ENCODE results near the gene SLC9A3. TPM values are rescaled to one million over a fixed set of nuclear protein-coding genes. Genes with fewer than 3 reads are reported as not detected.

SLC9A3 gene
- total RNA-seq, 1 experiment from 2014 or later = 2.5 TPM

GRCh38 chr5:545641-546375 is 21.6 kb upstream of the SLC9A3 start:
- no peak overlapping the region for H3K27ac ChIP-seq
- H3K9me3 ChIP-seq (replicated peaks) = no peaks in the 10 kb centered on the region
- no peaks in the 10 kb centered on the region for H3K27me3 ChIP-seq
- H3K4me3 ChIP-seq = no peak overlapping the region
- DNase-seq = no peak
- no peaks in the 10 kb centered on the region for H3K4me1 ChIP-seq
- no peaks in the 10 kb centered on the region for H3K36me3 ChIP-seq

DNA sequence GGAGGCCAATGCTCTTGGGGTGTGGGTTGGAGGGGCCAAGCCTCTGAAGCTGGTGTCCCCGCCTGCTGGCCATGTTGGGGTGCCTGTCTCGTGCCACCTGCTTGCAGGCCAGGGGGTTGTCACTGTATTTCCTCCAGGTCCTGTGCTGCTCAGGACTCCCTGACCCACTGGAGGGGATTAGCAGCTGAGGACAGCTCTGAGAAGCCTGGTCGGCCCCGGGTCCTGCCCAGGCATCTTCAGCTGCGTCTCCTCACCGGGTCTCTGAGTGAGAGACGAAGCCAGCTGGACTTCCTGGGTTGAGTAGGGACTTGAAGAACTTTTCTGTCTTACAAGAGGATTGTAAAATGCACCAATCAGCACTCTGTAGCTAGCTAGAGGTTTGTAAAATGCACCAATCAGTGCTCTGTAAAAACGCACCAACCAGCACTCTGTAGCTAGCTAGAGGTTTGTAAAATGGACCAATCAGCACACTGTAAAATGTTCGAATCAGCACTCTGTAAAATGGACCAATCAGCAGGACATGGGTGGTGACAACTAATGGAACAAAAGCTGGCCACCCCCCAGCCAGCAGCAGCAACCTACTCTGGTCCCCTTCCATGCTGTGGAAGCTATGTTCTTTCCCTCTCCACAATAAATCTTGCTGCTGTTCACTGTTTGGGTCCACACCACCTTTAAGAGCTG is 20.6 kb upstream of the SLC9A3 start:
- no peak overlapping the region for H3K4me3 ChIP-seq
- H3K27me3 ChIP-seq = no peaks in the 10 kb centered on the region

GRCh38 chr5:543755-544674 is 19.8 kb upstream of the SLC9A3 start:
- Histone ChIP-seq H3K27ac (no peak overlapping the region), H3K27me3 (no peaks in the 10 kb centered on the region), H3K4me1 (no peaks in the 10 kb centered on the region), H3K4me3 (no peak overlapping the region), H3K9me3 (replicated peaks) (no peaks in the 10 kb centered on the region), H3K36me3 (no peaks in the 10 kb centered on the region)
- DNase-seq = no peak

More for the DNA sequence above, 20.6 kb upstream of the SLC9A3 start:
- H3K9me3 ChIP-seq (replicated peaks) = no peaks in the 10 kb centered on the region
- H3K27ac ChIP-seq = no peak overlapping the region
- DNase-seq = no peak
- no peaks in the 10 kb centered on the region for H3K36me3 ChIP-seq
- H3K4me1 ChIP-seq = no peaks in the 10 kb centered on the region

DNA sequence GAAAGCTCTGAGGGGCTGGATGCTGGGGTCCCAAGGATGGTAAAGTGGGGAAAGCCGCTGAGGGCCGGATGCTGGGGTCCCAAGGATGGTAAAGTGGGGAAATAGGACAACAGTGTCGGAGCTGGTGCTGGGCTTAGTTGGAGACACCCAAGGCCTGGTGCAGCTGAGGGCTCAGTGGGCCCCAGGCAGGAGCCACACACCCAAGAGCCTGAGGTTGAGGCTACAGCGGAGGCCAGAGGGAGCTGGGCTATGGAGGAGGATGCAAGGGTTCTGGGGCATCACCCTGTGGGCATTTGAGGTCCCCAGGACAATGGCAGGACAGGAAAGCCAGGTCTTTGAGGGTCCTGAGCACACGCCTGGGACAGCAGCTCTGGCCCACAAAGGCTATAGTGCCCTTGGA is 19.1 kb upstream of the SLC9A3 start:
- H3K36me3 ChIP-seq = no peaks in the 10 kb centered on the region
- H3K4me3 ChIP-seq = no peak overlapping the region
- no peak for DNase-seq
- H3K4me1 ChIP-seq = no peaks in the 10 kb centered on the region
- H3K27ac ChIP-seq = no peak overlapping the region
- no peaks in the 10 kb centered on the region for H3K9me3 ChIP-seq (replicated peaks)
- H3K27me3 ChIP-seq = no peaks in the 10 kb centered on the region

DNA sequence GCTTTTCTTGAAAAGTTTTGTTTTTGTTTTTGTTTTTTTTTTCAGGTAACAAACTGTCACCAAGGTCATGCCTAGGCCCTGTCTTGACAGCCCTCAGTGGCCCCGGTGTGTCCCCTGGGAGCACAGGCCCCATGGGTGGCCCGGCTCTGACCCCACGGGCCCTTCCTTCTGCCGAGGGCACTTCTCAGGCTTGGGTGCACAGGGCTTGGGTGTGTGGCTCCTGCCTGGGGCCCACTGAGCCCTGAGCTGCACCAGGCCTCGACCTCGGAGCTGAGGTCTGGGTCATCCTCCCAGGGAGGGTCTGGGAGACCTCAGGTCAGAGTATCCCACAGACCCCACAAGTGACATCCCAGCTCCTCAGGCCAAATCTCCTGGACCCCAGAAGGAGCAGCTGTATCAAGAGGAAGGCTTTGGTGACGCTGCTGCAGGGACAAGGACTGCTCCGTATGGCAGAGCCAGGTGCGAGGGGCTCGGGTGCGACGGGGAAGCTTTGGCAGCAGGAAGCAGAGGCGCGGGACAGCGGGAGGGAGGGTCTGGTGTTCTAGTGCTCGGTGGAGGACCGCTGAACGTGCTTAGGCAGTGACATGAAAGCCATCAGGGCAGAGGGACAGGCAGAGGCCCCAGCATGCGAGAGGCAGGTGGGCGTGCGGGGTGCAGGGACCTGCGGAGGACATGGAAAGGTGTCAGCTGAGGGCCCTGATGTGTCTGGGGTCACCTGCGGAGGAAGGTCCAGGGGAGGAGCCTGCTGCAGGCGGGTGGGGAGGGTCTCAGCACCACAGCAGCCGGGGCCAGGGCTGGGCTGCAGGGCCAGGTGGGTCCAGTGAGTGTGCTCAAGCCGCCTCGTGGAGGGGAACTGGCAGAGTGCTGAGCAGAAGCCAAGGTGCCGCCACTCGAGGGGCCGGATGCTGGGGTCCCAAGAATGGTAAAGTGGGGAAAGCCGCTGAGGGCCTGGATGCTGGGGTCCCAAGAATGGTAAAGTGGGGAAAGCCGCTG is 18.4 kb upstream of the SLC9A3 start:
- H3K4me1 ChIP-seq = no peaks in the 10 kb centered on the region
- no peak for DNase-seq
- H3K4me3 ChIP-seq = no peak overlapping the region
- H3K27me3 ChIP-seq = no peaks in the 10 kb centered on the region
- H3K9me3 ChIP-seq (replicated peaks) = no peaks in the 10 kb centered on the region
- H3K27ac ChIP-seq = no peak overlapping the region
- H3K36me3 ChIP-seq = no peaks in the 10 kb centered on the region

- Histone ChIP-seq H3K27ac (no peak overlapping the region), H3K36me3 (no peaks in the 10 kb centered on the region), H3K9me3 (replicated peaks) (no peaks in the 10 kb centered on the region), H3K4me1 (no peaks in the 10 kb centered on the region), H3K4me3 (no peak overlapping the region), H3K27me3 (no peaks in the 10 kb centered on the region)
- no peak for DNase-seq
Measured at GRCh38 chr5:541539-542318, 17.5 kb upstream of the SLC9A3 start.

GRCh38 chr5:540906-541538 is 16.8 kb upstream of the SLC9A3 start:
- Histone ChIP-seq H3K4me1 (no peaks in the 10 kb centered on the region), H3K9me3 (replicated peaks) (no peaks in the 10 kb centered on the region), H3K27me3 (no peaks in the 10 kb centered on the region), H3K36me3 (no peaks in the 10 kb centered on the region), H3K4me3 (no peak overlapping the region), H3K27ac (no peak overlapping the region)
- DNase-seq = no peak

GRCh38 chr5:540071-540905 is 16.0 kb upstream of the SLC9A3 start:
- Histone ChIP-seq H3K27me3 (no peaks in the 10 kb centered on the region), H3K4me3 (no peak overlapping the region), H3K4me1 (no peaks in the 10 kb centered on the region), H3K9me3 (replicated peaks) (no peaks in the 10 kb centered on the region), H3K27ac (no peak overlapping the region), H3K36me3 (no peaks in the 10 kb centered on the region)
- DNase-seq = no peak

DNA sequence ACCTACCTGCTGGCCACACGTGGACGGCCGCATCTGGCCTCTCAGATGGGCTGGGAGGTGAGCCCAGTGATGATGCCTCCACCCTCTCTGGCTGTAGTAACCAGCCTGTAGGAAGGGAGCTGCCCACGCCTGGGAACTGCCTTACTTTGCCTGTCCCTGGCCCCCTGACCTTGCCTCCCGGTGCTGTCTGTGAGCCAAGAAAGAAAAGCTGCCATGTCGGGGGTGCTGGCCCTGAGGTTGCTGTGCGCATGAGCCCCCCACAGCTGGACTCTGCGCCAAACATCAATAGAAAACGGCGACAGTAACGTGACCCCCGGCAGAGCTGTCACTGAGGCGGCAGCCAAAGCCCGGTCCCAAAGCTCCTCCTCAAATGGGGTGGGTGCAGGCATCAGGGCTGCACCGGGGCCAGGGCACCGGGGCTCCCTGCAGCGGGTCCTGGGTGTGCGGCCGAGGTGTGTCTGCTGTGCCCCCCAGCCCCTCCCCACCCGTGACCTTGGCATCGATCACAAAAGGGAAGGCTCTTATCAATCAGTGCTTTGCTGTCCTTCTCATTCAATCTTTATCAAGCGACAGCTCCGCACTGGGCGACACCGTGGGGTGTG is 15.3 kb upstream of the SLC9A3 start:
- Histone ChIP-seq H3K4me3 (no peak overlapping the region), H3K36me3 (no peaks in the 10 kb centered on the region), H3K4me1 (no peaks in the 10 kb centered on the region), H3K9me3 (replicated peaks) (no peaks in the 10 kb centered on the region), H3K27ac (no peak overlapping the region), H3K27me3 (0 out of 2 replicates have a peak, but pooled peaks cover under 1% of the 10 kb centered on the region)
- no peak for DNase-seq

DNA sequence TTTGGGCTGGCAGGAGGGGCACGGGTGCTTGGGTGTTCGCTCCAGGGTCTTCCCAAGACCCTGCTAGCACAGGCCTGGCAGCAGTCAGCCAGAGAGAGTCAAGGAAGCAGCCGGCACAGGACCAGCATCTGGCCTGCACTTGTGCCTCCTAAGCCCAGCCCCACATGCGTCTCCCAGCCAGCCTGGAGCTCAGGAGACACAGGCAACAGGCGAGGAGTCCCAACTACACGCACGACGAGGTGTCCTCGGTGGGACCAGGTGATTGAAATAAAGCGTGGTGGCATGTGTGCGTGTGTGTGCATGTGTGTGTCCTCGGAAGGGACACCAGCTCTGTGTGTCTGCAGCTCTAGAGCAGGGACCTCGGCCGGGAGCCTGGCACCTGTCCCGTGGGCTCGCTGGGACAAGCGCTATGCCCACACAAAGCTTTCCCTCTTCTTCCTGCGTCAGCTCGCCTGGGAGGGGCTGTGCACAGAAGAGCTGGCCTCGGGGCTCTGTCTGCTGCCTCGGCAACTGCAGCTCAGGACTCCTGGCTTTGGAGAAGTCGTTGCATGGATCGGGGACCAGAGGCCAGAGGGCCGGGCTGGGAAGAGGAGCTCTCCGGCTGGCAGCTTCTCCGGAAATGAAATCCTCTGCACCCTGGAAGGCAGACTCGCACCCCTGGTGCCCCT is 14.7 kb upstream of the SLC9A3 start:
- no peak overlapping the region for H3K4me3 ChIP-seq
- DNase-seq = no peak
- peaks cover 5% of the 10 kb centered on the region; the same call in 1 of the 2 replicates for H3K27me3 ChIP-seq
- no peaks in the 10 kb centered on the region for H3K9me3 ChIP-seq (replicated peaks)
- no peaks in the 10 kb centered on the region for H3K36me3 ChIP-seq
- no peak overlapping the region for H3K27ac ChIP-seq
- H3K4me1 ChIP-seq = no peaks in the 10 kb centered on the region

- Histone ChIP-seq H3K36me3 (no peaks in the 10 kb centered on the region), H3K27ac (no peak overlapping the region), H3K9me3 (replicated peaks) (no peaks in the 10 kb centered on the region), H3K4me1 (no peaks in the 10 kb centered on the region), H3K27me3 (peaks cover 11% of the 10 kb centered on the region; the same call in 1 of the 2 replicates), H3K4me3 (no peak overlapping the region)
- DNase-seq = no peak
Measured at GRCh38 chr5:538271-538771, 14.1 kb upstream of the SLC9A3 start.

All from SJCRH30 (cell line).